HepG2 (cell line): ENCODE measurements around the gene ZNF771. TPM values are rescaled to one million over a fixed set of nuclear protein-coding genes. Genes with fewer than 3 reads are reported as not detected.
A peak's percentile ranks its signal among the peaks of the same experiment; 100 is the strongest.

Source experiments
- FLYWCH1 ChIP-seq: sonication (generic); formaldehyde crosslinking; IDR thresholded peaks from 2 replicates; pipeline ENCODE4 v1.8.1; 2023; ENCODE audit warnings: mild to moderate bottlenecking, missing genetic modification reagents
- FOXO4 ChIP-seq: sonication (generic); formaldehyde crosslinking; conservative IDR thresholded peaks from 2 replicates; pipeline ENCODE4 v1.8.1; 2023; ENCODE audit warnings: missing genetic modification reagents
- GABPB1 ChIP-seq: IDR thresholded peaks from 2 replicates; pipeline ENCODE4 v1.6.1; 2016; ENCODE audit warnings: mild to moderate bottlenecking, missing genetic modification reagents, moderate library complexity, missing compliant biosample characterization
- HMGXB4 ChIP-seq, 2 experiments: sonication (generic) in 1 of 2; formaldehyde crosslinking in 1 of 2; IDR thresholded peaks; 2 replicates each; pipeline versions ENCODE4 v1.4.0 to v1.6.1; 2018 to 2020; ENCODE audit warnings: missing genetic modification reagents in 2 of 2, borderline replicate concordance in 1 of 2, low read depth in 1 of 2, mild to moderate bottlenecking in 1 of 2, missing biosample characterization in 1 of 2
- KDM1A ChIP-seq: IDR thresholded peaks from 2 replicates; pipeline ENCODE4 v1.6.1; 2016; ENCODE audit warnings: missing compliant biosample characterization
- KDM6A ChIP-seq: IDR thresholded peaks from 2 replicates; pipeline ENCODE4 v1.6.1; 2016; ENCODE audit warnings: low read depth
- MATR3 ChIP-seq: sonication (generic); formaldehyde crosslinking; IDR thresholded peaks from 2 replicates; pipeline ENCODE4 v1.4.0; 2020; ENCODE audit warnings: missing genetic modification reagents
- ZHX2 ChIP-seq, 2 experiments: sonication (generic) in 1 of 2; formaldehyde crosslinking in 1 of 2; IDR thresholded peaks; 2 replicates each; pipeline versions ENCODE4 v1.6.1 to v1.9.0; 2014 to 2022; ENCODE audit warnings: antibody characterized with exemption in 1 of 2, borderline replicate concordance in 1 of 2, inconsistent platforms in 1 of 2, low read depth in 1 of 2, missing genetic modification reagents in 1 of 2
- ZNF362 ChIP-seq: sonication (generic); formaldehyde crosslinking; IDR thresholded peaks from 2 replicates; pipeline ENCODE4 v1.4.0; 2020; ENCODE audit warnings: missing genetic modification reagents, mild to moderate bottlenecking, borderline replicate concordance
- ZNF569 ChIP-seq: sonication (generic); formaldehyde crosslinking; IDR thresholded peaks from 2 replicates; pipeline ENCODE4 v1.5.0; 2020; ENCODE audit warnings: mild to moderate bottlenecking, missing genetic modification reagents, moderate library complexity, borderline replicate concordance
- ZNF577 ChIP-seq: sonication (generic); formaldehyde crosslinking; IDR thresholded peaks from 2 replicates; pipeline ENCODE4 v1.4.0; 2020; ENCODE audit warnings: mild to moderate bottlenecking, low read depth, missing genetic modification reagents, borderline replicate concordance
- ZNF639 ChIP-seq: conservative IDR thresholded peaks from 2 replicates; pipeline ENCODE4 v1.6.1; 2018; ENCODE audit warnings: missing genetic modification reagents
- ZNF800 ChIP-seq: sonication (generic); formaldehyde crosslinking; IDR thresholded peaks from 2 replicates; pipeline ENCODE4 v1.4.0; 2020; ENCODE audit warnings: missing genetic modification reagents
- polyA plus RNA-seq, 8 experiments: library from polyadenylated mRNA; depleted of rRNA in 3 of 8; stranded (reverse) in 7 of 8; unstranded in 1 of 8; fragments of >200 nt; fragmentation: Illumina TruSeq in 4 of 8; extraction: Trizol in 4 of 8; gene quantifications; 2 replicates each; pipeline versions ENCODE4 v1.2.1 to v1.2.3, GENCODE V29; 2011 to 2016; ENCODE audit warnings: low read depth in 4 of 8, missing spikeins in 1 of 8, mixed read lengths in 1 of 8; ENCODE audit not compliant: insufficient read depth in 1 of 8
- total RNA-seq, 5 experiments: library from RNA; depleted of rRNA; stranded (reverse); fragments of >200 nt; fragmentation: Illumina TruSeq; extraction: Trizol; gene quantifications; 2 replicates each; pipeline ENCODE4 v1.2.3, GENCODE V29; 2016; ENCODE audit warnings: low read depth in 1 of 5

The ZNF771 gene
- total and polyA plus RNA-seq, 2 of the 13 experiments (the other 11 are each of a cell fraction or from before 2014, with no cell fraction given), result 5.0 to 11.8 TPM

GRCh38 chr16:30407102-30407803 lies at the start of gene ZNF771 (continued):
- TF ChIP-seq MATR3, result no peak
- no peak for TF ChIP-seq ZNF577
- TF ChIP-seq FLYWCH1, result peak; percentile 85; the same call in 1 of the 2 replicates
- 0 out of 2 replicates have a peak, but pooled peaks have one; percentile 43 for TF ChIP-seq ZNF362 (CRISPR knock-in tag)
- TF ChIP-seq KDM1A, result no peak
- TF ChIP-seq KDM6A (CRISPR knock-in tag), result no peak
- no peak for TF ChIP-seq ZNF800
- no peak for TF ChIP-seq ZHX2 (IDR thresholded peaks at IDR 0.05; ENCODE audit: low read depth)
- TF ChIP-seq ZHX2 (CRISPR knock-in tag; IDR thresholded peaks at IDR 0.05; ENCODE audit: borderline replicate concordance), result no peak
- peak; percentile 82 for TF ChIP-seq GABPB1 (CRISPR knock-in tag)
- TF ChIP-seq HMGXB4 (CRISPR knock-in tag; IDR thresholded peaks at IDR 0.05; ENCODE audit: borderline replicate concordance in 1 of 2, low read depth in 1 of 2), result peak in 1 of 2 experiments; percentile 82; a peak in 3 of 4 replicates
- peak; percentile 71; the same call in 1 of the 2 replicates for TF ChIP-seq ZNF639 (CRISPR knock-in tag)
- TF ChIP-seq ZNF569 (CRISPR knock-in tag), result no peak
- TF ChIP-seq FOXO4 (CRISPR knock-in tag), result peak; percentile 79; the same call in 1 of the 2 replicates
